RWPE2 (cell line): Measurements from ENCODE around the gene CNIH3.

Source experiments
- ATAC-seq: fragments of 200-7000 bp; cut with Tn5 transposase; 3 replicates; pipeline ENCODE4 v1.9.1; 2021; ENCODE audit warnings: low read depth
- DNase-seq: peaks from one replicate; pipeline ENCODE4 v3.0.0-alpha.2; 2020; ENCODE audit warnings: low spot score
- H3K27ac ChIP-seq: fragments of 450-650 bp; 2 replicates; pipeline ENCODE4 v1.5.1; 2017; ENCODE audit warnings: mild to moderate bottlenecking; ENCODE audit not compliant: poor library complexity, severe bottlenecking
- H3K27me3 ChIP-seq: fragments of 250-450 bp; sonication (Bioruptor Pico); 2 replicates; pipeline ENCODE4 v1.5.1; 2021; ENCODE audit warnings: mild to moderate bottlenecking, moderate library complexity; ENCODE audit not compliant: insufficient read depth, poor library complexity, severe bottlenecking
- H3K36me3 ChIP-seq: fragments of 250-450 bp; sonication (Bioruptor Pico); 2 replicates; pipeline ENCODE4 v1.5.1; 2020; ENCODE audit warnings: low read depth, mild to moderate bottlenecking, moderate library complexity
- H3K4me1 ChIP-seq: fragments of 250-450 bp; sonication (Bioruptor Pico); 2 replicates; pipeline ENCODE4 v1.5.1; 2021; ENCODE audit warnings: mild to moderate bottlenecking, moderate library complexity; ENCODE audit not compliant: insufficient read depth, poor library complexity, severe bottlenecking
- H3K4me3 ChIP-seq: fragments of 250-450 bp; sonication (Bioruptor Pico); 2 replicates; pipeline ENCODE4 v1.5.1; 2021; ENCODE audit warnings: mild to moderate bottlenecking, moderate library complexity; ENCODE audit not compliant: severe bottlenecking
- H3K9me3 ChIP-seq: fragments of 250-450 bp; sonication (Bioruptor Pico); 2 replicates; pipeline ENCODE4 v1.5.1; 2021; ENCODE audit warnings: mild to moderate bottlenecking, moderate library complexity; ENCODE audit not compliant: severe bottlenecking
- TF ChIP-seq, protein P1 (sequence below): fragments of 450-650 bp; IDR thresholded peaks from one replicate; pipeline ENCODE4 v1.5.1; 2017; ENCODE audit warnings: mild to moderate bottlenecking, moderate library complexity; ENCODE audit not compliant: poor library complexity, severe bottlenecking

The CNIH3 gene

DNA sequence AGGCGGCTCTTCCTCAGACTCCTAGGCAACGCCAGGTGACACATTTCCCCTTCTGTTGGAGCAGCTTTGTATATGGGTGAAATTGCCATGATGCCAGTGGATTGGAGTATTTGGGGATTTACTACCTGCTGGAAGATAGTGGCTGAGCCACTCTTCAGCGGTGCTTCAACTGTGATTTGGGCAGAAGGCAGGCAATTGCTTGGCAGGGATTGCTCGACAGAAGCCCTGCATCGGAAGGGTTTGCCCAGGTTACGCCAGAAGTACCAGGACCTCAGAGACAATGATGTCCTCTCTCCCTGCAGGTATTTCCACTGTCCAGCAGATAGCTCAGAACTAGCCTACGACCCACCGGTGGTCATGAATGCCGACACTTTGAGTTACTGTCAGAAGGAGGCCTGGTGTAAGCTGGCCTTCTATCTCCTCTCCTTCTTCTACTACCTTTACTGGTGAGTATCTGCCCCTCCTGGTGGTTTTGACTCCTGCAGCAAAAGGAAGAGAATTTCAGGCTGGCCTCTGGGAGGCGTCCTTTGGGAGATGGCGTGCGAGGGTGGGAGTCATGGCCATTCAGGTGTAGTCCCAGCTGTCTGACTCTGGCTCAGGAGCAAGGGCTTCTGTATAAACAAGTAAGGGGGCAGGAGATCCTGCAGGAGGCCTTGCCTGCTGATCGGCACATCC lies 118.3 kb downstream of the CNIH3 start:
- Histone ChIP-seq H3K27me3 (no peaks in the 10 kb centered on the region), H3K36me3 (no peaks in the 10 kb centered on the region), H3K4me3 (no peak overlapping the region), H3K4me1 (no peaks in the 10 kb centered on the region), H3K27ac (no peak overlapping the region), H3K9me3 (no peaks in the 10 kb centered on the region)
- TF ChIP-seq, protein P1, sequence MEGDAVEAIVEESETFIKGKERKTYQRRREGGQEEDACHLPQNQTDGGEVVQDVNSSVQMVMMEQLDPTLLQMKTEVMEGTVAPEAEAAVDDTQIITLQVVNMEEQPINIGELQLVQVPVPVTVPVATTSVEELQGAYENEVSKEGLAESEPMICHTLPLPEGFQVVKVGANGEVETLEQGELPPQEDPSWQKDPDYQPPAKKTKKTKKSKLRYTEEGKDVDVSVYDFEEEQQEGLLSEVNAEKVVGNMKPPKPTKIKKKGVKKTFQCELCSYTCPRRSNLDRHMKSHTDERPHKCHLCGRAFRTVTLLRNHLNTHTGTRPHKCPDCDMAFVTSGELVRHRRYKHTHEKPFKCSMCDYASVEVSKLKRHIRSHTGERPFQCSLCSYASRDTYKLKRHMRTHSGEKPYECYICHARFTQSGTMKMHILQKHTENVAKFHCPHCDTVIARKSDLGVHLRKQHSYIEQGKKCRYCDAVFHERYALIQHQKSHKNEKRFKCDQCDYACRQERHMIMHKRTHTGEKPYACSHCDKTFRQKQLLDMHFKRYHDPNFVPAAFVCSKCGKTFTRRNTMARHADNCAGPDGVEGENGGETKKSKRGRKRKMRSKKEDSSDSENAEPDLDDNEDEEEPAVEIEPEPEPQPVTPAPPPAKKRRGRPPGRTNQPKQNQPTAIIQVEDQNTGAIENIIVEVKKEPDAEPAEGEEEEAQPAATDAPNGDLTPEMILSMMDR, result no peak
- ATAC-seq (no peak), DNase-seq (no peak)

- no peaks in the 10 kb centered on the region for H3K9me3 ChIP-seq
- no peak overlapping the region for H3K27ac ChIP-seq
- no peaks in the 10 kb centered on the region for H3K27me3 ChIP-seq
- no peak overlapping the region for H3K4me3 ChIP-seq
- no peaks in the 10 kb centered on the region for H3K4me1 ChIP-seq
- TF ChIP-seq, protein P1, result no peak
- ATAC-seq (no peak), DNase-seq (no peak)
- H3K36me3 ChIP-seq, result no peaks in the 10 kb centered on the region
Observed at GRCh38 chr1:224735159-224735558, 119.0 kb downstream of the CNIH3 start.

DNA sequence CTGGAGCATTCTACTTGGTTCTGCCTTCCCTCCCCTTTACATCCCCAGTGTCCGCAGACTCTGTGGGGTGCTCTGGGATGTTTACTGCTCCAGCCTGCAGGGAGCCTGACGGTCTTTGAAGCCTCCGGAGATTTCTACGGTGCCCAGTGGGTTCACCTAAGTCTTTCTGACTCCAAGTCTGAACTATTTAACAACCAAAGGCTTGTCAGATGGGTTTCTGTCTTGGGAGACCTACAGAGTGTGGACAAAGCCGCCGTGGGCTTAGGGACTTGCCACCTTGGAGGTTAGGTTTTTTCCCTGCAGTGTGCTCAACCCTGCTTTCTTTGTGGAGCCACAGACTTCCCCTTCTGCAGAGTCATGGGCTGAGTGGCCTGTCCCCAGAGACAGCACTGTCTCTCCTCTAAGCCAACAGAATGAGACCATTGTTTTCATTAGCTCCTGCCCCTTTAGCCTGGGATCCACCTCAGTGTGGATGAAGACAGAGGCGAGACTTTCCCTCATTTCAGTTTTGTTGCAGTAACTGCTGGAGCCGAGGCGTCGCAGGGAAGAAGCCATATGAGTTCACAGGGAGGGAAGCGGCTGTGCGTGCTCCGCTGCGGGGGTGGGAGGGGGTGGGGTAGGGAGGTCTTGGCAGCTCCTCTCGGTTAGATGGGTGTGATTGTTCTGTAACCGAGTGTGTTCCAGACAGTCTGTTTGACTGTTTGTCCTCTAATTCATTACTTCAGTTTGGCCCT lies 120.7 kb downstream of the CNIH3 start:
- H3K27ac ChIP-seq, result no peak overlapping the region
- DNase-seq (no peak), ATAC-seq (no peak)
- H3K4me1 ChIP-seq, result no peaks in the 10 kb centered on the region
- H3K9me3 ChIP-seq, result no peaks in the 10 kb centered on the region
- TF ChIP-seq, protein P1, result no peak
- H3K27me3 ChIP-seq, result no peaks in the 10 kb centered on the region
- H3K4me3 ChIP-seq, result no peak overlapping the region
- no peaks in the 10 kb centered on the region for H3K36me3 ChIP-seq

DNA sequence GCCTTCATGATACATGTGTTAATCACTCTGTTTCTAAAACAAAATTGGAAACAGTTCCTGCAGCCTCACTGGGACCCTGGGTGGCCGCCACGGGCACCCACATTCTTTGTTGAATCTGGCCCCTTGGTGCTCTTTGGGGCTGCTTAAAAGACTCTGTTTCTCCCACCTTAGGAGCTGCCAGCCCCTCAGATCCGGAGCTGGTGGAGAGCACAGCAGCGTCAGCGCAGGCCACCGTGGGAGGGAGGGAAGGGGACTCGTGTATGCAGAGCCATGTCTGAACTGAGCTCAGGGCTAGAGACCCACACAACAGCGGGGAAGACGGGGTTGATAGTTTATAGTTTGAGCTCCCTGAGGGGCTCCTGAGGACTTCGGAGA lies 121.2 kb downstream of the CNIH3 start:
- no peaks in the 10 kb centered on the region for H3K36me3 ChIP-seq
- no peaks in the 10 kb centered on the region for H3K27me3 ChIP-seq
- H3K9me3 ChIP-seq, result no peaks in the 10 kb centered on the region
- no peak overlapping the region for H3K4me3 ChIP-seq
- TF ChIP-seq, protein P1, result no peak
- no peak for DNase-seq
- ATAC-seq, result no peak
- H3K4me1 ChIP-seq, result no peaks in the 10 kb centered on the region
- no peak overlapping the region for H3K27ac ChIP-seq
